Inflammatory macrophage (primary cell): ENCODE measurements around the gene METTL26.

ENCODE experiments used
- DNase-seq, 2 donors: peaks; one replicate each; pipeline ENCODE4 v3.0.0-alpha.2; 2020 to 2022
- total RNA-seq, 18 experiments: gene quantifications; one replicate each; lab custom pipeline; 2026; ENCODE audit warnings: mixed read lengths in 6 of 18, inconsistent platforms in 2 of 18; lab: John Stamatoyannopoulos, UW

The METTL26 gene
- 5.4 to 19.2 (median 12.8) reads per million in 18 experiments for total RNA-seq

DNA sequence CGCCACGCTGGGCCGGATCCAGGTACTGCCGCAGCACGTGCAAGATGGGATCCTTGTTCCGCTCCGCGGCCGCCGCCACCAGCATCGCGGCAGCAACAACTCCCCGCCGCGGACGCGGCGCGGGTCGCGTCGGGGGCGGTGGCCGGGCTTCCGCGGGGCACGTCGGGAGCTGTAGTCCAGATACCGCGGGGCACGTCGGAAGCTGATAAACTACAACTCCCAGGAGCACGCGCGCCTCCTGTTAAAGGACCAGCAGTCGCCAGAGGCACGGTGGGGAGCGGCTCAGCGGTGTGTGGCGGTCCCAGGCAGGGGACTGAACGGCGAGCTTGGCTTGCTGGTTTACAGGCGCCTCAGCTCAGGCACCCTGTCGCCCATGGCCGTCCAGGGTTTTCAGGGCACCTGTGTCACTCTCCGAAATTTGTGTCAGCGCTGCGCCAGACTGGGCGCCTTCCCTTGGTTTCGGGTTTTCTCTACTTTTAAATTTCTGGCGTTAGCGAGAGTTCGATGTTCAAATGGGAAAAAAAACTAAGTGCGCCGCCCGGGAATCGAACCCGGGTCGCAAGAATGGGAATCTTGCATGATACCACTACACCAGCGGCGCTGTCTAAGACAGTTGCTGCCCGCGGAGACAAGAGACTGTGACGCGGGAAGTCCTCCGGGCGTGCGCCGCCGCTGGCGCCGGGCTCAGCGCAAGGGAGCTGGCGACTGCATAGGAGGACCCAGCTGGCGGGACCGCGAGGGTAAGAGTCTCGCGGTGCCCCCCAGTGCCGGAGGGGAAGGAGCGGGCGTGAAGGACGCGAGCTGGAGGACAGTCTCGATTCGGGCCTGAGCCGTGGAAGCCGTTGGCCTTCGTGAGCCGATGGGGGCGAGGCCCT is at the start of gene METTL26:
METTL26 (minus strand) TSS at position 100 of the 875 bp plus-strand sequence; CDS start at position 85, 15 bp downstream.
- DNase-seq: peak; percentile 94 to 96

- DNase-seq: no peak
Observed at GRCh38 chr16:684961-685696, 49.0 kb upstream of the METTL26 start.

GRCh38 chr16:684071-684794 is 48.1 kb upstream of the METTL26 start, which contains the start of gene JMJD8:
Gene JMJD8 (minus strand): TSS chr16:684334. CDS start chr16:684319, 15 bp downstream.
- peak; percentile 96 to 97 for DNase-seq

DNA sequence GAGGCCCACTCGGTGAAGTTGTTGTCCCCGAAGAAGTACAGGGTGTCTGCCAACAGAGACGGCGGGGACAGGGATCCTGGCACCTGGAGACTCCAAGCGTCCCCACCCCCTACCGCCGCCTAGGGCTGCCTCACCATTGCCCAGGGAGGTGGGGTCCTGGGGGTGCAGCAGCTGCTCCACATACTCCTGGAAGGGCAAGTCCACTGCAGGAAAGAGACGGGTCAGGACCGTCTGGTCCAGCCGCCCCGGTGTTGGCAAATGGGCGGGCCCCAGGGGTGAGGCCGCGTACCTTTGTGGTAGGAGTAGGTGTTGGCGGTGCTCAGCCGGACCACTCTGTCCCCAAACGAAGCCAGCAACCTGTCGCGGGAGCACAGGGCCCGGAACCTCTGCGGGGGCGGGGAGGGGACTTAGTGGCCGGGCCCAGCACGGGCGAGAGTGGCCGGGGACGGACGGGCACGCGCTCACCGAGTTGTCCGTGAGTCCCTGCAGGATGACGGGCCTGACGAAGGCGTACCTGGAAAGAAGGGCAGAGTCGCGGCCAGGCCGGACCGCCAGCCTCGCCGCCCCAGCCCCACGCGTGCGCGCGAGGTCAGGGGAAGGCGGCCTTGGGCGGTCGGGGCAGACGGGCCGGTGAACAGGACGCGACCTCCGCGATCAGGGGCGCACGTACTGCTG is 47.4 kb upstream of the METTL26 start:
- DNase-seq: no peak

DNA sequence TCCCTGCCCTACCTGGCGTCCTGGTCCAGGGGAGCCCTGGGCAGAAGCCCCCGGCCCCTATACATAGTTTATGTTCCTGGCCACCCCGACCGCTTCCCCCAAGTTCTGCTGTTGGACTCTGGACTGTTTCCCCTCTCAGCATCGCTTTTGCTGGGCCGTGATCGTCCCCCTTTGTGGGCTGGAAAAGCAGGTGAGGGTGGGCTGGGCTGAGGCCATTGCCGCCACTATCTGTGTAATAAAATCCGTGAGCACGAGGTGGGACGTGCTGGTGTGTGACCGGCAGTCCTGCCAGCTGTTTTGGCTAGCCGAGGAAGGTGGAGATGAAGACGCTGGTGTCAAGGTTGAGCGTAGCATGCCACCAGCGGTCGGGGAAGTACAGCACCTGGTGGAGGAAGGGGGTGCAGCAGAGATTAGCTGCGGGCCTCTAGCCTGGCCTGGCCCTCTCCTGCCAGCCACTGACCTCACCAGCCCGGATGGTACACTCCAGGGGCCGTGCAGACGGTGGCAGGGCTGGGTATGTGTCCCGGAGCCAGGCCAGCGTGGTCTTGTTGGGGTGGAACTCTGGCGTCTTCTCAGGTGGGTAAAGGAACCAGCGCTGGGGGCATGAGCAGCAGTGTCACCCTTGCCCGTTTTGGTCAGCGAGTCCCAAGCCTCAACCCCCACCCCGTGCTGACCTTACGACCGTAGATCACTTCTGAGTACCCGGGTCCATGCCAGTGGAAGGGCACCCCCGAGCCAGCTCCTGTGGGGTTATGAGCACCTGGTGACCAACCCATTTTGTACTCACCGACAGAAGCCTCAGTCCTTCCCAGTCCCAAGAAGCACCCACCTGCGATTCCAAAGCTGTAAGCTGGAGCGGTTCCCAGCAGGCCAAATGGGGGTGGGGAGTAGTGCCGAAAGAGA is 46.6 kb upstream of the METTL26 start:
- DNase-seq: no peak

- no peak for DNase-seq
Observed at GRCh38 chr16:681746-682427, 45.8 kb upstream of the METTL26 start.

DNA sequence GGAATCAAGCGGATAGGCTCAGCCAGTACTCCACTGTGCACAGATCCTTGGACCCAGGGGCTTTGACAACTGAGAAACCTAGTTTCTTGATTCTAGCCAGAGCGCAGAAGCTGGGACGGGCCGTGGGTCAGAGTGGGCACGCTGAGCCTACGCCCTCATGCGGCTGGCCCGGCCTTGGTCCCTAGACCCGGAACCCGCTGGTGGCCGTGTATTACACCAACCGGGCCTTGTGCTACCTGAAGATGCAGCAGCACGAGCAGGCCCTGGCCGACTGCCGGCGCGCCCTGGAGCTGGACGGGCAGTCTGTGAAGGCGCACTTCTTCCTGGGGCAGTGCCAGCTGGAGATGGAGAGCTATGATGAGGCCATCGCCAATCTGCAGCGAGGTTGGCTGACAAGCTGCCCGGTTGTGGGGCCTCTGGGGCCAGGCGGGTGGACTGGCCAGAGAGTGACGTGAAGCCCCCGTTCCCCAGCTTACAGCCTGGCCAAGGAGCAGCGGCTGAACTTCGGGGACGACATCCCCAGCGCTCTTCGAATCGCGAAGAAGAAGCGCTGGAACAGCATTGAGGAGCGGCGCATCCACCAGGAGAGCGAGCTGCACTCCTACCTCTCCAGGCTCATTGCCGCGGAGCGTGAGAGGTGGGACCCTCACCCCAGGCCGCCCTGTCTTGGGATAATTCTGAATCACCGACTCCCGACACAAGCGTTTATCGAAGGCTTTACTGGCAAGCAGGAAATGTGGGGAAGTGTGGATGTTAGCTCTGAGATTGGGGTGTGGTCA is 45.1 kb upstream of the METTL26 start:
- peak; percentile 4 to 56 for DNase-seq

DNA sequence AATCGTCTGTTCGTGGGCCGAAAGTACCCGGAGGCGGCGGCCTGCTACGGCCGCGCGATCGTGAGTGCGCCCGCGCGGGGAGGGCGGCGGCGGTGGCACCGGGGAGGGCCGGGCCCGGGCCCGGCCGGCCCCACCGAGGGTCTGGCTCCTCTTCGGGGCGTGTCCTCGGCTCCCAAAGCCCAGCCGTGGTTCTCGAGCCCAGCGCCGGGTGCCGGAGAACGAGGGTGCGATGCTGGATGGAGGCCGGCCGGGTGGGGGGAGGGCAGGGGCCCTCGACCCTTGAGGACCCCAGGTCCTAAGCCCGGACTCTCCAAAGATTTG is 44.5 kb upstream of the METTL26 start:
- DNase-seq: no peak

DNA sequence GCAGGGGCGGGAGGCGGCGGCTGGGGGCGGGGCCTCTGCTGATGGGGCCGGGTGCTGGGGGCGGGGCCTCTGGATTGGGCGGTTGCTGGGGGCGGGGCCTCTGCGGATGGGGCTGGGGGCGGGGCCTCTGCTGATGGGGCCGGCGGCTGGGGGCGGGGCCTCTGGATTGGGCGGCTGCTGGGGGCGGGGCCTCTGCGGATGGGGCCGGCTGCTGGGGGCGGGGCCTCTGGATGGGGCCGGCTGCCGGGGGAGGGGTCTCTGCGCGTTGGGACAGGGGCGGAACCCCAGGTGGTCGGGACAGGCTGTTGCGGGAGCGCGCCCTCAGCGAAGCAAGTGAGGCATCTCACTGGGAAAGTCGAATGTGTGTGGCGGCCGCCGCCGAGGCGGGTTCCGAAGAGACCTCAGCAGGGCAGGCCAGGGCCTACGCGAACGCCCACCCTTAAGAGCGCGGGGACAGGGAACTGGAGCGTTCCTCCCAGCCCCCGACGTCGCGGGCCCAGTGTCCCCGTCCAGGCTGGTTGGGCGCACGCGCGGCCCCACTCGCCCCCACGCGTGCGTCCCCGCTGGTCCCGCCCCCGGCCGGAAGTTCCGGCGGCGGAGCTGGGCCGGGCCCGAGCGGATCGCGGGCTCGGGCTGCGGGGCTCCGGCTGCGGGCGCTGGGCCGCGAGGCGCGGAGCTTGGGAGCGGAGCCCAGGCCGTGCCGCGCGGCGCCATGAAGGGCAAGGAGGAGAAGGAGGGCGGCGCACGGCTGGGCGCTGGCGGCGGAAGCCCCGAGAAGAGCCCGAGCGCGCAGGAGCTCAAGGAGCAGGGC is 43.9 kb upstream of the METTL26 start, which contains the start of gene STUB1:
STUB1 (plus strand) TSS at position 597 of the 811 bp plus-strand sequence; CDS start at position 713, 116 bp downstream.
- DNase-seq: peak; percentile 84 to 95

DNA sequence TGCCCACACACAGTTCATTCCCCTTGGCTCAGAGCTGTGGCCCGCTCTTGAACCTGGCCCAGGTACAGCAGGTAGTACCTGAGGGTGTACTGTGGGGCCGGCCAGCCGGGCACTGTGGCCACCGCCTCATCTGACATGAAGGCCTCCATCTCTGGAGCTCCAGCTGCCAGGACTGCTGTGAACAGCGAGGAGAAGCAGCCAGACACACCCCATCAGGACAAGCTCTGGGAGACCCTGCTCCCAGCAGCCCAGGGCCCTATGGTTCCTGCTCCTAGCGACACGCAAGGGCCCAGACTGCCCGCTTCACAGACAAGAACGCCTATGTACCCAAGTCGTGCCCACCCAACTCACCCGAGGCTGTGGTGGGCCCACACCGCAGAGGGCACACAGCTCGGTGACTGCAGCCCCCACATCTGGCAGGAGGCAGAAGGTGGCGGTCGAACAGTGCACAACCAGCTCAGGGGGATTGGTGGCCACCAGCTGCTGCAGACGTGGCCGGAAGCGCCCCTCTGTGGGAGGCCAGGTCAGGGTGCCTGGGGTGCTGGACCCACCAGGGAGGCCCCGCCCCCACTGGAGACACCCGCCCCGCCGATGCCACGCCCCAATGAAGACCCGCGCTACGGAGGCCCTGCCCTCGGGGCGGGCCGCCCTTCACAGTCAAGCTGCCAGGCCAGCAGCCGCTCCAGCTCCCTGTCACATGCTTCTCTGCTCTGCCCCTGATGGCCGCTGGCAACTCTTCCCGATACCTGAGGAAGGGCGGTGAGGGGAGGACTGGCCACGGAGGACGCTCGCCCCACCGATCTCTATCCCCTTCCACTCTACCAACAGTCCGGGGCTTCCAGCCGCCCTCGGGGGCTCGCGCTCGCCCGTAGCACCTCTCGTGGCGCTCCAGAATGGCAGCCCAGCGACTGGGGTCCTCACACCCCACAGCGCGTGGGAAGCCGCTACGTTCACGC is 43.0 kb upstream of the METTL26 start:
- peak; percentile 43 to 63 for DNase-seq

- DNase-seq: no peak
Observed at GRCh38 chr16:678209-678857, 42.2 kb upstream of the METTL26 start.

DNA sequence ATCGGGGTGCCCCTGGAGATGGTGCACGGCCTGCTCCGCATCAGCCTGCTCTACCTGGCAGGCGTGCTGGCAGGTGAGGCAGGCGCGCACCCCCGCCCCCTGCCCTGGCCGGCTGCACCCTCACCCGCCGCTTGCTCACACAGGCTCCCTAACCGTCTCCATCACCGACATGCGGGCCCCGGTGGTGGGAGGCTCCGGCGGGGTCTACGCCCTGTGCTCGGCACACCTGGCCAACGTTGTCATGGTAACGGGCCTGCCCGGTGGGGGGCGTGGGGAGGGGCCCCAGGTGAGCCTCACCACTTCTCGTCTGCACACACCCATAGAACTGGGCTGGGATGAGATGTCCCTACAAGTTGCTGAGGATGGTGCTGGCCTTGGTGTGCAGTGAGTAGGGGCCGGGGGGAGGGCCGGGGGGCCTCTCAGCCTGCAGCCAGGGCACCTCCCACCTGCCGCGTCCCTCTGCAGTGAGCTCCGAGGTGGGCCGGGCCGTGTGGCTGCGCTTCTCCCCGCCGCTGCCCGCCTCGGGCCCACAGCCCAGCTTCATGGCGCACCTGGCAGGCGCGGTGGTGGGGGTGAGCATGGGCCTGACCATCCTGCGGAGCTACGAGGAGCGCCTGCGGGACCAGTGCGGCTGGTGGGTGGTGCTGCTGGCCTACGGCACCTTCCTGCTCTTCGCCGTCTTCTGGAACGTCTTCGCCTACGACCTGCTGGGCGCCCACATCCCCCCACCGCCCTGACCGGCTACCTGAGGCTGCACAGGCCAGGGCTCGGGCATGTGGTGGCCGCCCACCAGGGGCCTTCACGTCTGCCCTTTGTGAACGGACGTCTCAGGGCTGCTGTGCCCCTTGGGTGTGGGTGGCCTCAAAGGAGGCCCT is 41.4 kb upstream of the METTL26 start:
- no peak for DNase-seq

DNA sequence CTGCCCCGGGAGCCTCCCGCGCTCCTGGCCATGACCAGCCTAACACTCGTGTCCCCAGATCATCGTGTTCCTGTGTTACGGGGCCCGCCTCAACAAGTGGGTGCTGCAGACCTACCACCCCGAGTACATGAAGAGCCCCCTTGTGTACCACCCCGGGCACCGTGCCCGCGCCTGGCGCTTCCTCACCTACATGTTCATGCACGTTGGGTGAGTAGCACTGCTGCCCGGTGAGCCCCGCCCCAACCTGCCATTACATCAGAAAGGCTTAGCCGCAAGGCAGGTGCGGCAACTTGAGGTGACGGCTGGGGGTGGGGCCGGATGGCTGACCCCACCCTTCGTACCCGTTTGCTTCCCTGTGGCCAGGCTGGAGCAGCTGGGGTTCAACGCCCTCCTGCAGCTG is 40.8 kb upstream of the METTL26 start:
- no peak for DNase-seq

DNA sequence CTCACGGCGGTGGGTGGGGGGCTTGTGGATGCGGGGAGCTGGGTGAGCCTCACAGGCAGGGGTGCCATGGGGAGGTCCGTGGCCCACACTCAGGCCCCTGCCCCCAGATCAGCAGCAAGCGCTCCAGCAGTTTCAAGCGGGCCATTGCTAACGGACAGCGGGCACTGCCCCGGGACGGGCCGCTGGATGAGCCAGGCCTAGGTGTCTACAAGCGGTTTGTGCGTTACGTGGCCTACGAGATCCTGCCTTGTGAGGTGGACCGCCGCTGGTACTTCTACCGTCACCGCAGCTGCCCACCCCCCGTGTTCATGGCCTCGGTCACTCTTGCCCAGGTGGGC is 40.4 kb upstream of the METTL26 start:
- DNase-seq: no peak

- no peak for DNase-seq
Observed at GRCh38 chr16:675884-676564, 39.9 kb upstream of the METTL26 start.
